ENCODE data around the gene FBP2. TPM values are rescaled to one million over a fixed set of nuclear protein-coding genes. Genes with fewer than 3 reads are reported as not detected.

FBP2 gene
- total RNA-seq, 1 experiment from 2014 or later = not detected

DNA sequence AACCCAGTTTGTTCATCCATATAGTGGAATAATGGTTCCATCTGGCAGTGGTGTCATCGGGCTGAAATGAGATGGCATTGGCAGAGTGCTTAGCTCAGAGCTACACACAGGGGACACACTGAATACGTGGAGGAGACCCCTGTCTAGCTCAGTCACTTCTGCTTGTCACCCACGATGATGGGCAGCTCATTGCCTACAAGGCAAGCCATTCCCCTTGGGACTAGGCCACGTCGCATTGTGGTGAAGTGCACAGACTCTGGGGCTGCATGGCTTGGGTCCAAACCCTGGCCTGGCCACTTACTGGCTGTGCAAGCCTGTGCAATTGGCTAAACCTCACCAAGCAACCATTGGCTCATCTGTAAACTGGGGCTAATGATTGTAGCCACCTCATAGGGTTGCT is 48.9 kb upstream of the FBP2 start:
- no peak for DNase-seq (ENCODE audit: low read depth, low spot score)
- intact Hi-C loops (cut with micrococcal nuclease) = no loop called here
- BruUV-seq (replicated peaks) = no TSS peak
- no peak overlapping the region for H3K9ac ChIP-seq (ENCODE audit: low read length)
- H3K27me3 ChIP-seq (ENCODE audit: insufficient read depth, low read length) = no peaks in the 10 kb centered on the region
- no peaks in the 10 kb centered on the region for H3K36me3 ChIP-seq (ENCODE audit: control insufficient read depth in 1 of 2, insufficient read depth in 2 of 2, low read length in 2 of 2)
- no peak for TF ChIP-seq CTCF (IDR thresholded peaks at IDR 0.05 in 2 of 3, conservative IDR thresholded peaks at IDR 0.05 in 1 of 3; ENCODE audit: borderline replicate concordance in 1 of 3, insufficient read depth in 1 of 3, low read depth in 2 of 3, low read length in 2 of 3)
- TF ChIP-seq CEBPB (IDR thresholded peaks at IDR 0.05; ENCODE audit: low read depth) = no peak
- no peak for TF ChIP-seq RAD21 (IDR thresholded peaks at IDR 0.05; ENCODE audit: low read depth)
- no peak for TF ChIP-seq FOSL1 (IDR thresholded peaks at IDR 0.05; ENCODE audit: low read depth)
- no peak for TF ChIP-seq REST (IDR thresholded peaks at IDR 0.05; ENCODE audit: low read depth)
- no peak for TF ChIP-seq EGR1 (IDR thresholded peaks at IDR 0.05; ENCODE audit: low read depth)
- TF ChIP-seq TCF7L2 (IDR thresholded peaks at IDR 0.05; ENCODE audit: borderline replicate concordance, extremely low read depth, insufficient read depth, insufficient read length) = no peak
- TF ChIP-seq CBX3 (IDR thresholded peaks at IDR 0.05; ENCODE audit: low read depth) = no peak
- no peak for TF ChIP-seq ZFX (IDR thresholded peaks at IDR 0.05)
- TF ChIP-seq YY1 (IDR thresholded peaks at IDR 0.05; ENCODE audit: extremely low read depth, insufficient replicate concordance, low read depth, low read length) = no peak
- no peak for TF ChIP-seq POLR2A (IDR thresholded peaks at IDR 0.05; ENCODE audit: borderline replicate concordance, extremely low read depth, insufficient read depth, insufficient read length)
- TF ChIP-seq POLR2AphosphoS5 (IDR thresholded peaks at IDR 0.05; ENCODE audit: low read depth, low read length) = no peak
- TF ChIP-seq SIN3A (IDR thresholded peaks at IDR 0.05; ENCODE audit: low read depth) = no peak
- no peak for TF ChIP-seq ELF1 (IDR thresholded peaks at IDR 0.05; ENCODE audit: borderline replicate concordance, low read depth)
- TF ChIP-seq JUND (IDR thresholded peaks at IDR 0.05) = no peak
- no peak for TF ChIP-seq SRF (IDR thresholded peaks at IDR 0.05; ENCODE audit: low read depth)
- no peak for TF ChIP-seq EZH2phosphoT487 (IDR thresholded peaks at IDR 0.05; ENCODE audit: borderline replicate concordance)
- TF ChIP-seq EZH2 (IDR thresholded peaks at IDR 0.05) = no peak
- no peak for TF ChIP-seq ZBTB33 (IDR thresholded peaks at IDR 0.05; ENCODE audit: extremely low read depth, insufficient replicate concordance, low read length)
- no peaks in the 10 kb centered on the region for H3K9me3 ChIP-seq (ENCODE audit: control insufficient read depth in 1 of 2, insufficient read depth in 1 of 2, low read depth in 1 of 2, low read length in 2 of 2)
- no peak overlapping the region for H2AFZ ChIP-seq (ENCODE audit: low read depth, low read length, poor library complexity, severe bottlenecking)
- no peaks in the 10 kb centered on the region for H3K4me1 ChIP-seq (ENCODE audit: control insufficient read depth in 1 of 2, insufficient read depth in 2 of 2, low read length in 2 of 2)
- no peak overlapping the region for H3K27ac ChIP-seq (ENCODE audit: low read depth, low read length)
- H3K79me2 ChIP-seq (ENCODE audit: insufficient read depth, low read length) = no peaks in the 10 kb centered on the region
- ATAC-seq = no peak
- ChIA-PET RAD21 (ENCODE audit: low non-redundant PET in 1 of 2, low total read pairs in 2 of 2, uncharacterized antibody in 2 of 2, unreplicated experiment in 2 of 2) (no interaction called here), POLR2A (no interaction called here), CTCF (no interaction called here)
- H3K4me2 ChIP-seq (ENCODE audit: low read length) = no peak overlapping the region
- no peaks in the 10 kb centered on the region for H4K20me1 ChIP-seq (ENCODE audit: insufficient read depth)
- H3K4me3 ChIP-seq (replicated peaks in 1 of 2; ENCODE audit: low read depth in 1 of 2, low read length in 2 of 2) = no peak overlapping the region
- no peaks in the 10 kb centered on the region for H3K9me2 ChIP-seq (ENCODE audit: insufficient read depth)
